NT2/D1 (cell line): ENCODE results near the gene CDH13.

ENCODE experiments used
- SUZ12 ChIP-seq: IDR thresholded peaks from 2 replicates; pipeline ENCODE4 v1.6.1; 2011; ENCODE audit not compliant: insufficient read length, insufficient read depth; ENCODE audit errors: extremely low read depth
- YY1 ChIP-seq: IDR thresholded peaks from 2 replicates; pipeline ENCODE4 v1.6.1; 2011; ENCODE audit not compliant: insufficient read length, insufficient read depth
- ZNF274 ChIP-seq: IDR thresholded peaks from 2 replicates; pipeline ENCODE4 v1.6.1; 2011; ENCODE audit warnings: mild to moderate bottlenecking, low read depth, low read length

- TF ChIP-seq YY1, result no peak
- TF ChIP-seq SUZ12, result no peak
- no peak for TF ChIP-seq ZNF274
These were observed 1215.5 kb downstream of the CDH13 start for GRCh38 chr16:83842291-83842690.
